K562 (cell line): ENCODE measurements around the gene MINDY4. TPM values are rescaled to one million over a fixed set of nuclear protein-coding genes. Genes with fewer than 3 reads are reported as not detected.
A peak's percentile ranks its signal among the peaks of the same experiment; 100 is the strongest.

Experiments
- ATAC-seq: fragments of 200-7000 bp; cut with Tn5 transposase; 3 replicates; pipeline ENCODE4 v1.9.1; 2020; ENCODE audit warnings: moderate library complexity
- BruUV-seq: library from RNA; stranded (reverse); fragments of 400-500 nt; replicated peaks from 2 replicates; lab custom pipeline; 2021; lab: Mats Ljungman, UMichigan
- CTCF ChIA-PET: fragments of 300-600 bp; formaldehyde crosslinking; extraction: SDS; loops from one replicate; lab custom pipeline; 2021; ENCODE audit warnings: low intra/inter-chr PET ratio; lab: Yijun Ruan, JAX
- POLR2A ChIA-PET: fragments of 300-600, 350-650 bp; sonication (Branson Sonifier 250); formaldehyde crosslinking; extraction: SDS; loops from one replicate; lab custom pipeline; 2021; ENCODE audit warnings: antibody characterized with exemption, inconsistent platforms; lab: Yijun Ruan, JAX
- DNase-seq, 4 experiments: peaks; one replicate each; pipeline versions ENCODE4 v3.0.0 to v3.0.0-alpha.2; 2011 to 2018; ENCODE audit warnings: low spot score in 3 of 4, mixed read lengths in 3 of 4; ENCODE audit errors: extremely low read depth in 1 of 4
- FAIRE-seq: peaks from 2 replicates; lab custom pipeline; 2011; peaks lifted over from hg19 to GRCh38; lab: Jason Lieb, UNC
- H2AFZ ChIP-seq: 2 replicates; pipeline ENCODE4 v1.6.0; 2011; ENCODE audit warnings: low read depth, low read length, control low read depth, inconsistent platforms
- H3K27ac ChIP-seq: fragments of 200-600 bp; 3 replicates; pipeline ENCODE4 v1.8.0; 2011; ENCODE audit warnings: low read depth, mild to moderate bottlenecking, control low read depth, inconsistent platforms, low read length, moderate library complexity, mixed read lengths; ENCODE audit errors: extremely low read depth
- H3K27me3 ChIP-seq, 2 experiments: fragments of 300-600 bp in 1 of 2; 2 replicates in 1 of 2; 3 replicates in 1 of 2; pipeline versions ENCODE4 v1.6.0 to v1.8.0; 2011; ENCODE audit warnings: inconsistent platforms in 2 of 2, low read length in 2 of 2, mild to moderate bottlenecking in 1 of 2, mixed read lengths in 1 of 2, moderate library complexity in 1 of 2; ENCODE audit not compliant: control insufficient read depth in 2 of 2, insufficient read depth in 2 of 2
- H3K36me3 ChIP-seq: fragments of 300-600 bp; 3 replicates; pipeline ENCODE4 v1.8.0; 2011; ENCODE audit warnings: mild to moderate bottlenecking, low read length, inconsistent platforms; ENCODE audit not compliant: control insufficient read depth, insufficient read depth
- H3K4me1 ChIP-seq, 2 experiments: fragments of 200-600 bp in 1 of 2; replicated peaks in 1 of 2; 2 replicates in 1 of 2; 3 replicates in 1 of 2; pipeline versions ENCODE4 v1.5.1 to v1.8.0; 2011; ENCODE audit warnings: inconsistent platforms in 2 of 2, low read length in 2 of 2, mild to moderate bottlenecking in 1 of 2, mixed read lengths in 1 of 2, moderate library complexity in 1 of 2; ENCODE audit not compliant: control insufficient read depth in 2 of 2, insufficient read depth in 2 of 2
- H3K4me2 ChIP-seq: 2 replicates; pipeline ENCODE4 v1.6.1; 2011; ENCODE audit warnings: low read length, control low read depth, inconsistent platforms, mixed read lengths; ENCODE audit not compliant: insufficient read depth
- H3K4me3 ChIP-seq: fragments of 200-600 bp; sonication (generic), shearing (Covaris generic); 2 replicates; pipeline ENCODE4 v1.5.1; 2016; ENCODE audit warnings: control low read depth, inconsistent platforms
- H3K79me2 ChIP-seq: fragments of 200-600 bp; 3 replicates; pipeline ENCODE4 v1.8.0; 2011; ENCODE audit warnings: low read length, inconsistent platforms; ENCODE audit not compliant: control insufficient read depth, insufficient read depth
- H3K9ac ChIP-seq, 2 experiments: 2 replicates each; pipeline versions ENCODE4 v1.6.0 to v1.6.1; 2011; ENCODE audit warnings: low read depth in 2 of 2, low read length in 2 of 2, control low read depth in 1 of 2, inconsistent platforms in 1 of 2, mild to moderate bottlenecking in 1 of 2, mixed read lengths in 1 of 2; ENCODE audit not compliant: insufficient read depth in 1 of 2
- H3K9me1 ChIP-seq: one replicate; pipeline ENCODE4 v1.6.0; 2011; ENCODE audit warnings: inconsistent platforms, mild to moderate bottlenecking, low read length, moderate library complexity; ENCODE audit not compliant: control insufficient read depth, insufficient read depth
- H3K9me3 ChIP-seq: replicated peaks from 2 replicates; pipeline ENCODE4 v1.5.1; 2011; ENCODE audit warnings: low read depth, low read length, inconsistent platforms; ENCODE audit not compliant: control insufficient read depth, insufficient read depth
- H4K20me1 ChIP-seq: replicated peaks from 2 replicates; pipeline ENCODE4 v1.6.1; 2011; ENCODE audit warnings: low read length, inconsistent platforms, mixed read lengths; ENCODE audit not compliant: control insufficient read depth, insufficient read depth
- CUX1 ChIP-seq: fragments of 200-800 bp; sonication (Bioruptor generic); IDR thresholded peaks from 2 replicates; pipeline ENCODE4 v1.6.1; 2016; ENCODE audit warnings: missing genetic modification characterization, missing compliant biosample characterization
- EHMT2 ChIP-seq: fragments of 450-650 bp; IDR thresholded peaks from 2 replicates; pipeline ENCODE4 v1.6.1; 2018; ENCODE audit warnings: antibody characterized with exemption
- GTF2F1 ChIP-seq: IDR thresholded peaks from 2 replicates; pipeline ENCODE4 v1.6.1; 2011; ENCODE audit warnings: low read depth, low read length, improper control_type of control experiment
- HDAC1 ChIP-seq, 2 experiments: fragments of 450-650 bp; IDR thresholded peaks; 2 replicates each; pipeline ENCODE4 v1.6.1; 2016 to 2017; ENCODE audit warnings: inconsistent platforms in 1 of 2, mild to moderate bottlenecking in 1 of 2, moderate library complexity in 1 of 2
- KDM4B ChIP-seq, 2 experiments: fragments of 450-650 bp in 1 of 2; sonication (generic) in 1 of 2; IDR thresholded peaks; 2 replicates each; pipeline ENCODE4 v1.6.1; 2016 to 2017; ENCODE audit warnings: borderline replicate concordance in 2 of 2, antibody characterized with exemption in 1 of 2, low read depth in 1 of 2, mild to moderate bottlenecking in 1 of 2
- TEAD4 ChIP-seq, 2 experiments: sonication (generic) in 1 of 2; formaldehyde crosslinking in 1 of 2; IDR thresholded peaks; 2 replicates each; pipeline versions ENCODE4 v1.6.1 to v1.8.0; 2012 to 2022; ENCODE audit warnings: borderline replicate concordance in 1 of 2, inconsistent platforms in 1 of 2, low read length in 1 of 2, mild to moderate bottlenecking in 1 of 2, missing genetic modification reagents in 1 of 2
- ZNF12 ChIP-seq: sonication (generic); formaldehyde crosslinking; IDR thresholded peaks from 2 replicates; pipeline ENCODE4 v1.4.0; 2020; ENCODE audit warnings: mild to moderate bottlenecking, missing genetic modification reagents
- ZNF263 ChIP-seq: sonication (generic); formaldehyde crosslinking; IDR thresholded peaks from 2 replicates; pipeline ENCODE4 v1.8.0; 2022; ENCODE audit warnings: mild to moderate bottlenecking, missing genetic modification reagents, borderline replicate concordance
- ZNF449 ChIP-seq: fragments of 250-450 bp; sonication (Bioruptor Pico); IDR thresholded peaks from 2 replicates; pipeline ENCODE4 v1.8.0; 2022; ENCODE audit warnings: moderate library complexity, mild to moderate bottlenecking, inconsistent platforms
- WGBS: fragments of 100-300 bp; shearing (Covaris generic); methylation state at CpG from one replicate; pipeline ENCODE4 v1.1.6; 2016; ENCODE audit warnings: low coverage, mixed read lengths; ENCODE audit not compliant: insufficient coverage; ENCODE audit errors: missing lambda C conversion rate; 5-methylcytosine and 5-hydroxymethylcytosine counted together
- in situ Hi-C: fragments of 300-500 bp; cut with MboI; formaldehyde crosslinking; loops from 4 replicates; pipeline ENCODE4 v1.15.0; 2018; ENCODE audit warnings: inconsistent platforms, mixed read lengths
- intact Hi-C: fragments of 100-400 bp; cut with micrococcal nuclease; formaldehyde crosslinking; loops from 2 replicates; pipeline ENCODE4 v1.14.2; 2022
- polyA plus RNA-seq, 8 experiments: library from polyadenylated mRNA; depleted of rRNA in 4 of 8; stranded (reverse) in 5 of 8; unstranded in 3 of 8; fragments of >200 nt; fragmentation: Nextera tagmentation in 2 of 8; fragmentation: Illumina TruSeq in 1 of 8; extraction: Ambion mirVana in 2 of 8; extraction: Trizol in 1 of 8; gene quantifications; 2 replicates each; pipeline versions ENCODE4 v1.2.1 to v1.2.3, GENCODE V29; 2011 to 2014; ENCODE audit warnings: inconsistent platforms in 1 of 8, missing spikeins in 1 of 8
- total RNA-seq, 7 experiments: library from RNA; depleted of rRNA in 6 of 7; stranded (reverse); fragments of >200 nt in 6 of 7; fragmentation: Illumina TruSeq in 2 of 7; extraction: Trizol in 2 of 7; gene quantifications; 2 replicates each; pipeline versions ENCODE4 v1.2.1 to v1.2.3, GENCODE V29; 2011 to 2021; ENCODE audit warnings: low replicate concordance in 1 of 7
- TF ChIP-seq, protein P1 (sequence below): fragments of 250-450 bp; sonication (Bioruptor Pico); IDR thresholded peaks from 2 replicates; pipeline ENCODE4 v1.5.0; 2020; ENCODE audit warnings: mild to moderate bottlenecking
- TF ChIP-seq, protein P2 (sequence below): fragments of 450-650 bp; formaldehyde crosslinking; IDR thresholded peaks from 2 replicates; pipeline ENCODE4 v1.4.0; 2020; ENCODE audit warnings: mild to moderate bottlenecking

The MINDY4 gene
- total and polyA plus RNA-seq, 9 of the 15 experiments (the other 6 are each of a cell fraction or from before 2014, with no cell fraction given): 2.1 to 16.7 (median 11.0) TPM

DNA sequence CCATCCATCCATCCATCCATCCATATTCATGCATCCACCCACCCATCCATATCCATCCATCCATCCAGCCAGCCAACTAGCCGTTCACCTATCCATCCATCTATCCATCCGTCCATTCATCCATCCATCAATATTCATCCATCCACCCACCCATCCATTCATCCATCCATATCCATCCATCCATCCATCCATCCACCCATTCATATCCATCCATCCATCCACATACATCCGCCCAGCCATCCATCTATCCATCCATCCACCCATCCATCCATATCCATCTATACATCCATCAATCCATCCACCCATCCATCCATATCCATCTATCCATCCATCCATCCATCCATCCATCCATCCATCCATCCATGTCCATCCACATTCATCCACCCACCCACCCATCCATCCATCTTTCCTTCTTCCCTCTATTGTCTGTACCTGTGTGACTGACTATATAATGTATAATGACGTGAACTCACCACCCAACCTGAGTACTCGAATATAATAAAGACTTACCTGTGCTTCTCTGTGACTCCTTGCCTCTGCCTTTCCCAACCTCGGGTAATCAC is 16.8 kb upstream of the MINDY4 start:
- BruUV-seq: no TSS peak
- no peak overlapping the region for H3K27ac ChIP-seq
- H3K9ac ChIP-seq: no peak overlapping the region
- ATAC-seq (no peak), DNase-seq (no peak), FAIRE-seq (no peak)
- H3K4me2 ChIP-seq: no peak overlapping the region
- H3K4me1 ChIP-seq: peaks cover 9 to 35% of the 10 kb centered on the region in 2 experiments; a peak in 4 of 5 replicates
- ChIA-PET CTCF (no interaction called here), POLR2A (interaction anchor here (0.7 kb wide), 2 partner anchors 234 to 594 kb away, joined by 3 read pairs; no protein-coding TSS in a partner anchor)
- intact Hi-C loops: no loop called here
- H3K4me3 ChIP-seq: no peak overlapping the region
- no peaks in the 10 kb centered on the region for H3K27me3 ChIP-seq
- WGBS: 59% methylated on average over 6 of the region's 6 CpGs
- no peak overlapping the region for H2AFZ ChIP-seq
- no peaks in the 10 kb centered on the region for H3K9me1 ChIP-seq
- H3K9me3 ChIP-seq: peaks cover 2% of the 10 kb centered on the region; the same call in 1 of the 2 replicates
- H4K20me1 ChIP-seq: no peaks in the 10 kb centered on the region
- in situ Hi-C loops: no loop called here
- H3K79me2 ChIP-seq: no peaks in the 10 kb centered on the region
- no peaks in the 10 kb centered on the region for H3K36me3 ChIP-seq
- TF ChIP-seq TEAD4 (IDR thresholded peaks at IDR 0.05; ENCODE audit: low read length) (no peak), TEAD4 (CRISPR knock-in tag; IDR thresholded peaks at IDR 0.05; ENCODE audit: borderline replicate concordance) (no peak), EHMT2 (peak; percentile 75; the same call in 1 of the 2 replicates), HDAC1 (IDR thresholded peaks at IDR 0.05) (peak in 1 of 2 experiments; percentile 62; a peak in 1 of 4 replicates), GTF2F1 (no peak), ZNF263 (no peak), ZNF12 (CRISPR knock-in tag) (no peak), CUX1 (CRISPR knock-in tag) (no peak), ZNF449 (CRISPR knock-in tag) (no peak), KDM4B (IDR thresholded peaks at IDR 0.05; ENCODE audit: borderline replicate concordance in 2 of 2, low read depth in 1 of 2) (no peak)
- TF ChIP-seq, protein P1, sequence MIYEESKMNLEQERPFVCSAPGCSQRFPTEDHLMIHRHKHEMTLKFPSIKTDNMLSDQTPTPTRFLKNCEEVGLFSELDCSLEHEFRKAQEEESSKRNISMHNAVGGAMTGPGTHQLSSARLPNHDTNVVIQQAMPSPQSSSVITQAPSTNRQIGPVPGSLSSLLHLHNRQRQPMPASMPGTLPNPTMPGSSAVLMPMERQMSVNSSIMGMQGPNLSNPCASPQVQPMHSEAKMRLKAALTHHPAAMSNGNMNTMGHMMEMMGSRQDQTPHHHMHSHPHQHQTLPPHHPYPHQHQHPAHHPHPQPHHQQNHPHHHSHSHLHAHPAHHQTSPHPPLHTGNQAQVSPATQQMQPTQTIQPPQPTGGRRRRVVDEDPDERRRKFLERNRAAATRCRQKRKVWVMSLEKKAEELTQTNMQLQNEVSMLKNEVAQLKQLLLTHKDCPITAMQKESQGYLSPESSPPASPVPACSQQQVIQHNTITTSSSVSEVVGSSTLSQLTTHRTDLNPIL: no peak
- TF ChIP-seq, protein P2, sequence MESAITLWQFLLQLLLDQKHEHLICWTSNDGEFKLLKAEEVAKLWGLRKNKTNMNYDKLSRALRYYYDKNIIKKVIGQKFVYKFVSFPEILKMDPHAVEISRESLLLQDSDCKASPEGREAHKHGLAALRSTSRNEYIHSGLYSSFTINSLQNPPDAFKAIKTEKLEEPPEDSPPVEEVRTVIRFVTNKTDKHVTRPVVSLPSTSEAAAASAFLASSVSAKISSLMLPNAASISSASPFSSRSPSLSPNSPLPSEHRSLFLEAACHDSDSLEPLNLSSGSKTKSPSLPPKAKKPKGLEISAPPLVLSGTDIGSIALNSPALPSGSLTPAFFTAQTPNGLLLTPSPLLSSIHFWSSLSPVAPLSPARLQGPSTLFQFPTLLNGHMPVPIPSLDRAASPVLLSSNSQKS (CRISPR knock-in tag): no peak
